Stimulated activated CD8-positive, alpha-beta memory T cell treated with anti-CD3 and anti-CD28 coated beads, Interleukin-7, amount 100 ng/mL, for 1 hour (primary cell): ENCODE results near the gene NUDT19.
"Not testable (repeated sequence)": the region's sequence is repeated elsewhere in the genome, so short reads cannot be mapped to it uniquely, and the experiment has no call there.

Experiments used
- DNase-seq, 2 donors: peaks; one replicate each; pipeline ENCODE4 v3.0.0-alpha.2; 2020; ENCODE audit warnings: low read depth in 2 of 2

Gene NUDT19

DNA sequence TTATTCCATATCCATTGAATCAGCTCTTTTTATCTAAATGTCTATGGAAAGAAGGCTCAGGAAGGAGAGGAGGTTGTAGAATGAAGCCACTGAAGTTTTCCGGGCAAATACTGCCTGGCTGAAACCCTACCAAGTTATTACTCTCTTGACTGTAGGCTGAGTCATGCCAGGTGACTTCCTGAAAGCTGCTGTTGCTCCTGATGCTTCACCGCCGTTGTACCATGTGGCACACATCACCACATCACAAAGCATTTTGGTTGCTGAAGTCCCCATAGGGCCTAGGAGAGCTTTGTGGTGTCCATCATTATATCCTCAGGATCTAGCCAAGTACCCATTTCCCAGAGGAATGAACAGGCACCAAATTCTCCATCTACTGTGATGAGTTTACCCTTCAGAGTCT, 16.8 kb downstream of the NUDT19 start:
- DNase-seq = no peak

DNA sequence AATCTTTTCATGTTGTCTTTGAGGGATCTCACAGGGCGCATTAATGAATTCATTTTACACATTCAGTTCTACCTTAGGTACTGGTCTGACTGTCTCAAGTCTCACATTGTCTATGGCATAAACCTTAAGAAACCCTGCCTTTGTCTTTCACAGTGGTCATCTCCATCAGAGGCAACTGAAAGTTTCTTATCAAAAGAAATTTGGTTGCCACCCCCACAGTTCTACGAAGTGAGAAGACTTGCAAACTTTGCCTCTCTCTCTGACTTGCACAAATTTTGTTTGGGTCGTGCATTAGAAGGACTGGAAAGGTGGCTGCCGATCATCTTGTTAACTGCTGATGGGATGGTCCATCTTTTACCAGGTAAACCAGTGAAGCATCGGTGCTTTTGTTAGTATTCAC, 17.4 kb downstream of the NUDT19 start:
- no peak for DNase-seq

GRCh38 chr19:32711747-32712146, 20.1 kb downstream of the NUDT19 start:
- no peak for DNase-seq

DNA sequence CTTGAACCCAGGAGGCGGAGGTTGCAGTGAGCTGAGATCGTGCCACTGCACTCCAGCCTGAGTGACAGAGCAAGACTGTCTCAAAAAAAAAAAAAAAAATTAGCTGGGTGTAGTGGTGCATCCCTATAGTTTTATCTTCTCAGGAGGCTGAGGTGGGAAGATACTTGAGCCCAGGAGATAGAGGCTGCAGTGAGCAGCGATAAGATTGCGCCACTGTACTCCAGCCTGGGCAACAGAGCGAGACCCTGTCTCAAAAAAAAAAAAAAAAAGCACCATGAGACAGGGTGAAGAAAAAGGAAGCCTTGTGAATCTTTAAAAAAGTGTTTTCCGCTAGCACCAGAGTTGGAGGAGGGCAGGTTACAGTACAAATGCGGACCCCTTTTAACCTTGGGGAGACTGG, 24.6 kb downstream of the NUDT19 start:
- DNase-seq = not testable (repeated sequence)

- DNase-seq = no peak
Observed at GRCh38 chr19:32717496-32717895, 25.9 kb downstream of the NUDT19 start.

DNA sequence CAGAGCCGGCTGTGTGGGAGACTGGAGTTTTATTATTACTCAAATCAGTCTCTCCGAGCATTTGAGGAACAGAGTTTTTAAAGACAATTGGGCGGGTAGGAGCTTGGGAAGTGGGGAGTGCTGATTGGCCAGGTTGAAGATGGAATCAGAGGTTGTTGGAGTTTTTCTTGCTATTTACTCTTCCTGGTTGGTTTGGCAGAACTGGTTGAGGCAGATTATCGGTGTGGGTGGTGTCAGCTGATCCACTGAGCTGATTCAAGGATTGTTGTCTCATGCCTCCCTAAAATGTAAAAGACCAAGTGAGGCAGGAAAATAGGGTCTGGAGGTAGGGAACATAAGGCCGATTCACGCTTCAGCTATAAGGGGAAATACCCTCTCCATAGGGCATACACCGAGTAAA, 26.7 kb downstream of the NUDT19 start:
- DNase-seq = no peak

- DNase-seq = no peak
Observed at GRCh38 chr19:32719611-32720059, 28.0 kb downstream of the NUDT19 start, which contains the start of gene TDRD12. Gene TDRD12 (plus strand): TSS chr19:32719767. CDS start chr19:32720073, 306 bp downstream.

GRCh38 chr19:32720216-32720935, 28.8 kb downstream of the NUDT19 start:
- DNase-seq = no peak

DNA sequence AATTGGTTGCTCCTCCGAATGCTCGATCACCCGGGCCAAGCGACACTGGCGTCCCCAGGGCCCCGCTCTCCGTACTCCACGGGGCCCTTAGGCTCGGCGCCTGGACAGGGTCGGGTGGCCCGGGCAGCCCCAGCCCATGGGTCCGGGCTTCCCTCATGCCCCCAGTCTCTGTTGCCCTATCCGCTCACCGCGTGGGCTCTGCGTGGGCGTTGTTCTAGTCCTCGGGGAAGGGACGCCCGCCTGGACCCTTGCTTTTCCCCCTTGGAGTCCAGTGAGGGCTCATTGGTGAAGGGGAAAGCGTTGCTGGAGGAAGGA, 29.3 kb downstream of the NUDT19 start:
- no peak for DNase-seq

DNA sequence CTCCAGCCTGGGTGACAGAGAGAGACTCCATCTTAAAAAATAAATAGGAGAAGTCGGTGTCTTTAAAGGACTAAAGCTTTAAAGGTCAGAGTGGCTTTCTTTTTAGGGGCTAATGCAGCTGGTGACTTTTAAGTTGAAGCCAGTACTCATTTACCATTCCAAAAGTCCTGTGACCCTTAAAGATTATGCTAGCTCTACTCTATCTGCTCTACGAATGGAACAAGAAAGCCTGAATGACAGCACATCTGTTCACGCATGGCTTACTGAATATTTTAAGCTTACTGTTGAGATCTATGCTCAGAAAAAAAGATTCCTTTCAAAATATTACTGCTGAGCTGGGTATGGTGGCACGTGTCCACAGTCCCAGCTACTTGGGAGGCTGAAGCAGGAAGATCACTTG, 44.3 kb downstream of the NUDT19 start:
- DNase-seq = no peak

- no peak for DNase-seq
Observed at GRCh38 chr19:32743021-32743420, 51.4 kb downstream of the NUDT19 start.

- no peak for DNase-seq
Observed at GRCh38 chr19:32743447-32743846, 51.8 kb downstream of the NUDT19 start.

GRCh38 chr19:32744555-32745325, 53.1 kb downstream of the NUDT19 start:
- DNase-seq = no peak

DNA sequence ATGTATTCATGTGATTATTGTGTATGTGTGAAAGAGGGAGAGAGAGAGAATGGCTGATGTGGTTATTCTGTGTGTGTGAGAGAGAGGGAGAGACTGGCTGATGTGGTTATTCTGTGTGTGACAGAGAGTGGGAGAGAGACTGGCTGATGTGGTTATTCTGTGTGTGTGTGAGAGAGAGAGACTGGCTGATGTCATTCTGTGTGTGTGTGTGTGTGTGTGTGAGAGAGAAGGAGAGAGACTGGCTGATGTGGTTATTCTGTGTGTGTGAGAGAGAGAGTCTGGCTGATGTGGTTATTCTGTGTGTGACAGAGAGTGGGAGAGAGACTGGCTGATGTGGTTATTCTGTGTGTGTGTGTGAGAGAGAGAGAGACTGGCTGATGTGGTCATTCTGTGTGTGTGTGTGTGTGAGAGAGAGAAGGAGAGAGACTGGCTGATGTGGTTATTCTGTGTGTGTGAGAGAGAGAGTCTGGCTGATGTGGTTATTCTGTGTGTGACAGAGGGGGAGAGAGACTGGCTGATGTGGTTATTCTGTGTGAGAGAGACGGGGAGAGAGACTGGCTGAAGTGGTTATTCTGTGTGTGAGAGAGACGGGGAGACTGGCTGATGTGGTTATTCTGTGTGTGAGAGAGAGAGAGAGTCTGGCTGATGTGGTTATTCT, 54.1 kb downstream of the NUDT19 start:
- DNase-seq = not testable (repeated sequence)

GRCh38 chr19:32746631-32747196, 55.1 kb downstream of the NUDT19 start:
- not testable (repeated sequence) for DNase-seq

GRCh38 chr19:32748497-32748896, 56.9 kb downstream of the NUDT19 start:
- DNase-seq = no peak

DNA sequence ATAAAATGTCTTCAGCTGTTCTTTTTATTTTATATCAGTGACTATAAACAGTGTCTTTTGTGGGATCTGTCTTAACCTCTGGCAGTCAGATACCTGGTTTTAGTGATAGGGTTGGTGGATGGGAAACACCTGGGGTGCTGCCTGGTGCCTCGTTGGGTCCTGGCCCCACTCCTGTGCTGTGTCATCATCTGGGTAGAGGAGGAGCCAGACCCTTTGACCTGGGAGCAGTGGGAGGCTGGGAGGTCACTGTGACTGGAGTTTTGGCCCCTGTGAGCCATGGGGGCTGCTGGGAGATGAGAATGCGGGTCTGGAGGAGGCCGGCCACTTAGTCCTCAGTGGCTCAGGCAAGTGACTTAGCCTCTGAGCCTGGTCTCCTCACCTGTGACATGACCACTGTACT, 57.3 kb downstream of the NUDT19 start:
- DNase-seq = no peak

DNA sequence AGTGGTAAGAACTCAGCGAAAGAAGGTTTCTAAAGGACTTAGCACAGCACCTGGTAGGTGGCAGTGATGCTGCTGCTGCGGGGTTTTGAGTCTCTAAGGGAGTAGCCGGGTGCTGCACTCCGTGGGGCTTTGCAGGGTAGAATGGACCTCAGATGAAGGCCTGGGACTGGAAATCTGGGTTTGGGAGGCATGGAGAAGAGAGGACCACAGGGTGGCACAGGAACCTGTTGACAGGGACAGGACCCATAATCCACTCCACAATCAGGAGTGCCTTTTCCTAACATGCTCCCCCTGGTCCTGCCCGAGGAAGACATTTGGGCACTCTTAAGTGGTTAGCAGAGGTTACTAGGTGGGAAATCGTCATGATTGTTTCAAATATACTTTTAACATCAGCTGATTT, 57.7 kb downstream of the NUDT19 start:
- no peak for DNase-seq

DNA sequence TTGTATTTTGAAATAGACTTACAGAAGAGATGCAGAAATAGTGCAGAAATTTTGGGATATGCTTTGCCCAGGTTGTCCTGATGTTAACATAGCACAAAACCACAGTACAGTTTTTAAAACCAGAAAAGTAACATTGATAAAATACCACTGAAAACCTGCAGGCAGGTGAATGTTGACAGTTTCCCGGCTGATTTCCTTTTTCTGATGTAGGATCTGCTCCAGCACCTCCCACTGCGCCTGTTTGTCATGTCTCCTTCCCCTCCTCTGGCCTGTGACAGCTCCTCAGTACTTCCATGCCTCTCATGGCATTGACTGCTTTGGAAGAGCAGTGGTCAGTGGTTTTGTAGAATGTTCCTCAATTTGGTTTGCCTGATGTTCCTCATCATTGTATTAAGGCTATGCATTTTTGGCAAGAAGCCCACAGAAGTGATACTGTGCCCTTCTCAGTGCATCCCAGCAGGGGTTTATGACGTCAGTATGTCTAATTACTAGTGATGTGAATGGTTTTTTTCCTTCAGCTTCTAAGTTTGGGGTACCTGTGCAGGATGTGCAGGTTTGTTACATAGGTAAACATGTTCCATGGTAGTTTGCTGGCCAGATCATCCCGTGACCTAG, 58.9 kb downstream of the NUDT19 start:
- DNase-seq = no peak

- DNase-seq = no peak
Observed at GRCh38 chr19:32751066-32751465, 59.4 kb downstream of the NUDT19 start.

DNA sequence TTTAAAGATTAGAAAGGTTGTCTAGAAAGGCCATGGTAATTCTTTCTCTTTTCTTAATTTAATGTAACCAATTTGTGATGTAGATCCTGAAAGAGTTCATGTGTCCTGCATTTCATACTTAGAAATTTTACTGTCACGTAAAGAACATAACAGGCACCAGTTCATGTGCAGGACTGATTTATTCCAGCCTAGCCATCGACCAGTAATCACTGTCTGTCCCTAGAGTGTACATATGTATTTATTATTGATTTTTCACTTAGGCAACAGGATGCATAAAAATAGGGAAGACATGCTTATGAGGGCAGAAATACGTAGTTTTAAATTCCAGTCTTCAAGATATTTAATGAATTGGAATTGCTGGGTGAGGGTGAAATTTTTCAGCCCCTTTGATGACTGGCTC, 65.6 kb downstream of the NUDT19 start:
- DNase-seq = no peak
